Endometrium (tissue), 2 donors: ENCODE data around the gene TMEM120B.

Experiments
- FAIRE-seq: peaks from 2 replicates; lab custom pipeline; 2012; peaks lifted over from hg19 to GRCh38; lab: Jason Lieb, UNC
- donor health status: control.
- donor health status: control.

TMEM120B gene

GRCh38 chr12:121793440-121793837 is 80.9 kb downstream of the TMEM120B start, which contains the start of gene RHOF:
TSS of gene RHOF (minus strand) at chr12:121793688. CDS start at chr12:121793633, 55 bp downstream.
- FAIRE-seq: no peak

GRCh38 chr12:121793838-121794533 is 81.4 kb downstream of the TMEM120B start:
- no peak for FAIRE-seq

DNA sequence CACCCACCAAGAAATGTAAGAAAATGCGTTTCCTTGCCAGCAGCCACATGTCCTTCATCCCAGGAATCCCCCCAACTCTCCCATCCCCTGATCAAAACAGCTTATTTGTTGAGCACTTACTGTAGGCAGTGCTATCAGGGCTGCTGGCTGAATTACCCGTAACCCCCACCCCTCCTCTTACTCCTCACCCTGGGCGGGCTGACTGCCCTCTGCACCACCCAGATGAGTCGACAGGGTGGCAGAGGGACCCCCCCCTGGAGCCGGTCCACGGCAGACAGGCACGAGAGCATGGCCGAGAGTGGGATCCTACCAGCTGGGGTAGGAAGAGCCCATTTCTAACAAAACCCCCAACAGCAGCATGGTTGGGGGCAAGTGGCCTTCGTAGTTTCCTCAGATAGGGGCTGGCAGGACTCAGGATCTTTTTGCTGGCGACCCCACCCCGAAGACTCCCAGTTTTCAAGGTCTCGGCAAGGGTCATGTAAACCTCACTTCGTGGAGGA is 82.0 kb downstream of the TMEM120B start:
- no peak for FAIRE-seq

DNA sequence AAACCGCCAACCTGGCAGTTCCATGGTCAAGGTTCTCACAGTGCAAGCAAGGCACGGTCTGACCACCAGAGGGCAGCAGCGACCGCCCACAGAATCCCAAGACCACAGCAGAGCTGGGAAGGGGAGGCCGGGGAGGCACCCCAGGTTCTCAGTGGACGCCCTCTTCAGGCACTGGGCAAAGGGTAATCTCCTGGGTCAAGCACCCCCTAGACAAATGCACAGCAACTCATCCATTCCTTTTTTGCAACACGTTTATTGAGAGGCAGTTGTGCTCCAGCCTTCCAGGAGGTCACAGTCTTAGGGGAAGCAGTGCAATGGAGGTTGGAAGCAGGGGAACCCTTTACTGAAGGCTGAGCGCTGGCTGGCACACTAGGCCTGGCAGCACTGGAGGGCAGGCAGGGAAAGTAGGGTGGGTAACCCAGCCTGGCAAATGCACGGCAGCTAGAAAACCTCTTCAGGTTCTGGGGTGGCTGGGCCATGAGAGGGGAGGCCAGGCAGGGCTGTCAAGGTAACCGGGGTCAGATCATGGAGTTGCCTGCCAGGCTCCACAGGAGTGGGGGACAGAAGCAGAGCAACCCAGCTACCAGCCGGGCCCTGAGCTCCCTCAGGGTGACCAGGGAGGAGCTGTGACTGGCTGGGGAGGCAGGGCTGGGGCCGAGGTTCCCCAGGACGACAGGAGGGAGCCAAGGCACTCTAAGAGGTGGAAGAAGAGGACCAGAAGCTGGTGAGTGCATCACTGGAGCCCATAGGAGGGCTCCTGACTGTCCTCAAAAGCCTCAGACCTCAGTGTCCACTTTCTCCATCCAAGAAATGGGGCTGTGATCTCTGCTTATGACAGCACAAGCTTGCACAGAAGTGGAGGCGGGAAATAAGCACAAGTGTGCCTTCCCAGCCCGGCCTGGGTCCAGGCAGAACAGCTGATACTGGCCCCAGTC is 82.7 kb downstream of the TMEM120B start:
- FAIRE-seq: no peak

DNA sequence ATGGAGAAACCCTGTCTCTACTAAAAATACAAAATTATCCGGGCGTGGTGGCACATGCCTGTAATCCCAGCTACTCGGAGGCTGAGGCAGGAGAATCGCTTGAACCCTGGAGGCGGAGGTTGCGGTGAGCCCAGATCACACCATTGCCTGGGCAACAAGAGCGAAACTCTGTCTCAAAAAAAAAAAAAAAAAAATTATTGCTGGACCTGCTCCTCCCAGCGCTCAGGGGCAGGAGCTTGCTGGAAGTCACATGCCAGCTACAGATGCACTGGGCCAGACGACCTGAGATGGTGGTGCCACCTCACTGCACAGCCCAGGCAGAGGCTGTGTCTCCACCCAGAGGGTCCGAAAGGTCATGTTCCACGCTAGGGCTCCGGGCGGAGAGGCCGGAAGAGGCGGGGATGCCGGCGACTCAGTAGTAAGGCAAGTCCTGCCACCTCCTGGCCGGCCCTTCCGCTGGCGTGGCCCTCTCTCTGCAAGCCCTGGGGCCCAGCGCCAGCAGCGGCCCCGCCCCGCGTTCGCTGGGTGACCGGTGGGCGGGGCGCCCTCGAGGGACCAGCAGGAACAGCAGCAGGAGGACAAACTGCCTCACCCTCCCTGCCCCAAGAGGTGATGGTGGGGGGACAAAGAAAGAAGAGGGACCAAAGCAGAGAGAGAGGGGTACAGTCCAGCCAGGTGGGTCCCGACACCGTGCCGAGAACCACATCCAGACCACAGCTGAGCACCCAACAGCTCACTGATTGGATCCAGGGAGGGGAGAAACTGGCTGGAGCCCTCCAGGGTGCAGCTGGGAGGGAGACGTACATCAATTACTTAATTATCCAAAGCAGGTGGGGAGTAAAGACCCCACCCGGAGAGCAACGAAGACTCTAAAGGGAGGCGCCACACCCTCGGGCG is 84.6 kb downstream of the TMEM120B start:
- no peak for FAIRE-seq

DNA sequence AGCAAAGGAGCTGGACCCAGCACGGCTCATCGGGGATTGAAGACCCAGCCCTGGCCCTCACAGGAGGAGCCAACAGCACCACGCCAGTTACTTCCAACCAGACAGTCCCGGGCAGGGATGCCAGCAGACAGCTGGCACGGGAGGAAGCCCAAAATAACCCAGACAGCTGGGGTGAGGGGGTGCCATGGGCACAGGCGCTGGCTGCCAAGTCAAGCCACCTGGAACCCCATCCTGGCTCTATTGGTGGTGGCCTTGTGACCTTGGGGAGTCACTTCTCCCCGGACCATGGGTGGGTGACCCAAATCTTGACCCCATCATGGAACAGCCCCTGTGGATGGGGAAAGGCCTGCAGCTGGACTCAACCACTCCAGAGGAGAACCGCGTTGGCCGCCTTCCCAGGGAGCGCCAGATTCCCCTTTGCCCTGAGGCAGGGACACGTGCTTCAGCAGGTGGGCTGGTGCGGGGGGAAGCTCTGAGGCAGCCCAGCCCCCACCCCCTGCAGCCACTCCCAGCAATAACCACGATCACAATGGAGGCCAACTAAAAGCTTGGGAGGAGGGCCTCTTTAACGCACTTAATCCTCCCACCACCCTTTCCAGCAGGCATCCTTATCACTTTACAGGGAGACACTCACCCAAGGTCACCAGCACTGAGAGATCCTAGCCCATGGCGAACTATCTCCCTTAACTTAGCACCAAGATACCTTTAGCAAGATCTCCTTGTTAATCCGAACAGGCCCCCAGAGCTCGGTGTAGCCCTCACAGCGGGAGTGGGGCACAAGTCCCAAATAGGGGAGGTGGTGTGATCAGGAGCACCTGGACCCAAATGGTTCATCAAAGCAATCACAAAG is 85.6 kb downstream of the TMEM120B start:
- no peak for FAIRE-seq

- FAIRE-seq: no peak
Measured at GRCh38 chr12:121798787-121799155, 86.2 kb downstream of the TMEM120B start.

GRCh38 chr12:121799156-121799841 is 86.7 kb downstream of the TMEM120B start:
- FAIRE-seq: no peak

- FAIRE-seq: no peak
Measured at GRCh38 chr12:121799842-121800693, 87.5 kb downstream of the TMEM120B start.

DNA sequence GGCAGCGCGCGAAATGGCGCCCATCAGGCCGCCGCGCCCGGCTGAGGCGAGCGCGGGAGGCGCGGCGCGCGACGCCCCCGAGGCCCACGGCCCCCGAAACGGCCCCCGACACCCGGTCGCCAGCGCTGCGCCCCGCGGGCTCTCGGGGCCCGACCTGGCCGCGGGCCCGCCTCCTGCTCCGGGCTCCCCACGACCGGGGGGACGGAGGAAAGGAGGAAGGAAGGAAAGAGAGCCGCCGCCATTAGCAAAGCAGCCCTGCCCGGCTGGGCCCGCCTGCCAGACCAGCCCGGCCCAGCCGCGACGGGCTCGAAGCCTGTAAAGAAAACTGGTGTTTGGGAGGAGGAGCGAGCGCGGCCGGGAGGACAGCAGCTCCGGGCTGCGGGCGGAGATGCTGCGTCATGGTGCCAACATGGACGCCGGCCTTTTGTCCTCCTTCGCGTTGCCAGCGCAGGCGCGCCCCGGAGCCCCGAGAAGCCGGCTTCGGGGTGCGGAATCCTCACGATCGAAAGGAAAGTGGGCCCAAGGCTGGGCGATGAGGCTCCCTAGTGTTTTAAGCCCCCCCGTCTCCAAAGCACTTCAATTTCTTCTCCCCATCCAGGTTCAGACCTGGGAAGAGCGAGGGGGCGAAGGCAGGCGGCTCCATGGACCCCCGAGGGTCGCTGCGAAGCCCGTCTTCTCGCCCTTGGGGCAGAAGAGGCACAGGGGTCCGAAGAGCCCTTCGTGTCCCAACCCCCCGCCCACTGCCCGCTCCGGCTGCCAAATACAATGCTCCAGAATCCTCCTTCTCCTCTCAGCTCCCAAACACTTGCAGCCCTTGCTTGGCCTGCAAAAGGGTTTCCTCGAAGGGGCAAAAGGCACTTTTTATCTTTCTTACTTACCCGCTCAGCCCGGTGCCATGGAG is 88.4 kb downstream of the TMEM120B start:
- no peak for FAIRE-seq

DNA sequence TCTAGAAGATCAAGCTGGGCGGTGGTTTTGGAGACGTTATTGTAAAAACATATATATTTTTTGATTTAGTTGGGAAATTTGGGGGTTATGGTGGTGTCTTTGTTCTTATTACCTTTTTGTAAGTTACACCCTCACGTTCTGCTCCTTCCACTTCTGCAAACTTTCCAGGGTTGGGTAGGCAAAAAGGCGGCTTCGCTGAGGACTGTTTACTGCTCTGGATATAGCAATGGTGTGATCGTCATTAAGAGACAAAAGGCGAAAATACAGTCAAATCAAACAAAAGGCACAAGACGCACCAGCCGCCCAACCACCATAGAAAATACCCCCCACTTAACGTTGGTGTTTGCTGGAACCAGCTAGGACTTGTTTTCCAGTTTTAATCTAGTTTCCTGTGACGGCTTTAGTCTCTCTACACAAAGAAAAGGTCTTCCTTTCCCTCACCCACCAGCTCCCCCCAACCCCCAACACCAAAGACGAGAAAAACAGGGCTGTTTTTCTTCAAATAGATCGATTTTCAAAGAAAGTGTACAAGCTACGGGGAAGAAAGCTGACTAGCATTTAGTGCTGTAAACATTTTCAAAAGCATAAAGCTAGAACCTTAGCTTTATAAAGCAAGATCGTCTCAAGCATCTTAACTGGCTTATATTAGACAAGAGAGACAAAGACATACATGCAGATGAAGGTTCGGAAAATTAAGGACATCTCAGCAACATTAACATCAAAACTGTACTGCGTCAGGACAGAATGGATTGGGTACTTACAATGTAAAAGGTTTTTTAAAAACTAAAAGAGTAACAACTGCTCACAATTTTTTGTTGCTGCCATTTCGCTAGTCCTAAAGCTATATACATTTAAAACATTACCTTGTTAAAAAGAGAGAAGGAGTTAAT is 89.3 kb downstream of the TMEM120B start:
- FAIRE-seq: no peak

GRCh38 chr12:121802485-121802842 is 89.9 kb downstream of the TMEM120B start:
- FAIRE-seq: no peak

DNA sequence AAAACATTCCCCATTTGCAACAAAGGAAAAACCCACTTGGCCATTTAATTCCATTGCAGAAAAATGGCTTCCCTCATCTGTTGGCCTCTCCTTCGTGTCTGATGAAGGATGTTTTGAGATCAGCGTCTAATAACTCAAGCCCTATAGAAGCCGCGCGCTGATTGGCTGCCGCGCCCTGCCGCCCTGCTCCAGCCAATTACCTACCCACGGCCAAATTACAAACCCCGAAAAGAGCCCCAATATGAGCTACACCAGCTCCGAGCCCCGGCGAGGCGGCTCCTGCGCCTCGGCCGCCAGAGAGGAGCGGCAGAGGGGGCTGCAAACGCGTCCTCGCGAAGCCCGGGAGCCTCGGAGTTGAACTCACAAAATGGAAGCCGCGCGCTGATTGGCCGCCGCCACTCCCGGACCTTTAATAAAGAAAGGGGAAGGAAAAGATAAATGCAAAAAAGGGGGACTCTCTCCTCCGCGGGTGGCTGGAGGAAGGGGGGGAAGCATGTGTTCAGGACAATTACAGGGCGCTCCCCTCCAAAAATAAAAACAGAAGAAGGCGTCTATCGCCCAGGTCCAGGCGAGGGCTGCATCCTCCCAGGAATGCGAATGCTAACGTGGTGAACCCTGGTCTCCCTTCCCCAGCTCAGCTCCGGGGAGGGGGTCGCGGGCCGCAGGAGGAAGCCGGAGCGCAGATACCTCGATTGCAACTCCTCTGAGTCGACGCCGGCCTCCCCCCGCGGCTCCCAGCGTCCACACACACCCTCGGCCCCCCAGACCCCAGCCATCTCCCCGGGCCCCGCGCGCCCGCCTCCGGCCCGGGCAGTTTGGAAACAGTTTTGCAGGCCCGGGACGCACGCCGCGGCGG is 90.5 kb downstream of the TMEM120B start:
- FAIRE-seq: peak; percentile 92

DNA sequence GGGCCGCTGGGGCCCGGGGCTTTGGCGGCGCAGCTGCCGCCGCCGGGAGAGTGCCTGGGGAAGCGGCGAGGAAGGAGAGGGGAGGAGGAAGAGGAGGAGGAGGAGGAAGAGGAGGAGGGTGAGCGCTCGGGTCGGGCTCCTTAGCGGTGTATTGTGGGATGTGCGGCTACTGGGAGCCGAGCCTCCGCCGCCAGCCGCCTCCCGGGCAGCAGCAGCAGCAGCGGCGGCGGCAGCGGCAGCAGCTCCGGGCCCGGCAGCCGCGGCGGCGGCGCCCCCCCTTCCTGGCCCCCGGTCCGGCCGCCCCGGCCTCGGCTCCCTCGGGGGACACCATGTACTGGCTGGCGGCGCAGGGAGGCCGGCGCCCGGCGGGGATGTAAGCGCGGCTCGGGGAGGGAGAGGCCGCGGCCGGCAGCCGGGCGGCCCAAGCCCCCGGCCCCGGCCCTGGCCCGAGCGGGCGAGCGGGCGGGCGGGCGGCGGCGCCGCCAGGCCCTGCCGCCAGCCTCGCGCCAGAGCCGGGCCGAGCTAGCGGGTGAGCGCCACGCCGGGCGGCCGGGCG is 91.4 kb downstream of the TMEM120B start, which contains the start of gene SETD1B:
Gene SETD1B, plus strand, starts transcription at position 149 of the 556 bp plus-strand sequence. CDS start 729 bp downstream, outside the sequence.
- no peak for FAIRE-seq

DNA sequence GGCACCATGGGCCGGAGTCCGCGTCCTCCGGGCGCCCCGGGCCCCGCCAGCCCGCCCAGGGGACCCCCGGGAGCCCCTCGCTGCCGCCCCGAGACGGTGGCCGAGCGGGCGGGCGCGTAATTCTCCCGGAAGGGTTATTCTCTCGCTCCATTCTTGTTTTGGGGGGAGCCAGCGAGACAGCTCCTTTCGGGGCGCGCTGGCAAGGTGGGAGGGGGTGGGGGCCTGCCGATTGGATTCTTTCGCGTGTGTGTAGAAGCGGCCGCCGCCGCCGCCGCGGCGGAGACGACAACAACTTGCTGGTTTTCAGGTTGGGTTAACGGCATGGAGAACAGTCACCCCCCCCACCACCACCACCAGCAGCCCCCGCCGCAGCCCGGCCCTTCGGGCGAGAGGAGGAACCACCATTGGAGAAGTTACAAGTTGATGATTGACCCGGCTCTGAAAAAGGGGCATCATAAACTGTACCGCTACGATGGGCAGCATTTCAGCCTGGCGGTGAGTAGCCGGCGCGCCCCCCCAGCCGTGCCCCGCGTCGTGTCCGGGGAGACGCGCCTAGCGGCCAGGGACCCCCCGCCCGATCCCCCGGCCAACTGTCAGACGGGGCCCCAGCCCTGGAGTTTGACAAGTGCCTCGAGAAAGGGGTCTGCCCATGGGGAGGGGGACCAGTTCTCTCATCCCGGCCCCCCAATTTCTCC is 92.0 kb downstream of the TMEM120B start:
- no peak for FAIRE-seq
